Colonic mucosa (tissue), 4 donors: Measurements from ENCODE around the gene DIAPH3. TPM values are rescaled to one million over a fixed set of nuclear protein-coding genes. Genes with fewer than 3 reads are reported as not detected.

ENCODE experiments used
- DNase-seq: peaks from one replicate; pipeline ENCODE4 v3.0.0-alpha.2; 2020
- H3K27ac ChIP-seq: fragments of 200-600 bp; one replicate; pipeline ENCODE4 v1.8.0; 2021
- H3K27me3 ChIP-seq: fragments of 200-600 bp; one replicate; pipeline ENCODE4 v1.8.0; 2021
- H3K36me3 ChIP-seq: fragments of 200-600 bp; one replicate; pipeline ENCODE4 v1.8.0; 2021
- H3K4me1 ChIP-seq: fragments of 200-600 bp; one replicate; pipeline ENCODE4 v1.8.0; 2021; ENCODE audit warnings: mild to moderate bottlenecking
- H3K4me3 ChIP-seq: fragments of 200-600 bp; one replicate; pipeline ENCODE4 v1.8.0; 2021
- H3K9ac ChIP-seq, 2 donors: one replicate each; pipeline ENCODE4 v1.7.0; 2013; ENCODE audit warnings: control low read depth in 2 of 2, low read depth in 2 of 2, low read length in 2 of 2
- H3K9me3 ChIP-seq: fragments of 200-600 bp; one replicate; pipeline ENCODE4 v1.8.0; 2021
- intact Hi-C: fragments of 100-400 bp; cut with DNase I; formaldehyde crosslinking; loops from one replicate; pipeline ENCODE4 v1.14.1; 2022
- total RNA-seq, 2 donors: library from RNA; stranded (reverse); fragmentation: NEBNext Ultra II Directional in 1 of 2; extraction: Animal tissue kit (Norgen Biotek cat#: 25700) in 1 of 2; gene quantifications; one replicate each; pipeline ENCODE4 v1.2.1, GENCODE V29; 2021
- TF ChIP-seq, protein P1 (sequence below): fragments of 200-600 bp; IDR thresholded peaks from one replicate; pipeline ENCODE4 v1.8.0; 2022; ENCODE audit warnings: antibody characterized with exemption, mild to moderate bottlenecking
- donor health status: healthy.
- donor health status: DM: no; HTN: no; CAD: no.
- donor health status: DM: no; HTN: no; CAD: no.

DIAPH3 gene
- total RNA-seq, 2 donors from 2014 or later: 5.1 to 14.5 TPM

- no peak overlapping the region for H3K9ac ChIP-seq
- TF ChIP-seq, protein P1, sequence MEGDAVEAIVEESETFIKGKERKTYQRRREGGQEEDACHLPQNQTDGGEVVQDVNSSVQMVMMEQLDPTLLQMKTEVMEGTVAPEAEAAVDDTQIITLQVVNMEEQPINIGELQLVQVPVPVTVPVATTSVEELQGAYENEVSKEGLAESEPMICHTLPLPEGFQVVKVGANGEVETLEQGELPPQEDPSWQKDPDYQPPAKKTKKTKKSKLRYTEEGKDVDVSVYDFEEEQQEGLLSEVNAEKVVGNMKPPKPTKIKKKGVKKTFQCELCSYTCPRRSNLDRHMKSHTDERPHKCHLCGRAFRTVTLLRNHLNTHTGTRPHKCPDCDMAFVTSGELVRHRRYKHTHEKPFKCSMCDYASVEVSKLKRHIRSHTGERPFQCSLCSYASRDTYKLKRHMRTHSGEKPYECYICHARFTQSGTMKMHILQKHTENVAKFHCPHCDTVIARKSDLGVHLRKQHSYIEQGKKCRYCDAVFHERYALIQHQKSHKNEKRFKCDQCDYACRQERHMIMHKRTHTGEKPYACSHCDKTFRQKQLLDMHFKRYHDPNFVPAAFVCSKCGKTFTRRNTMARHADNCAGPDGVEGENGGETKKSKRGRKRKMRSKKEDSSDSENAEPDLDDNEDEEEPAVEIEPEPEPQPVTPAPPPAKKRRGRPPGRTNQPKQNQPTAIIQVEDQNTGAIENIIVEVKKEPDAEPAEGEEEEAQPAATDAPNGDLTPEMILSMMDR: no peak
- no peaks in the 10 kb centered on the region for H3K9me3 ChIP-seq
- intact Hi-C loops: no loop called here
- no peaks in the 10 kb centered on the region for H3K4me1 ChIP-seq
- H3K27me3 ChIP-seq: no peaks in the 10 kb centered on the region
- no peak overlapping the region for H3K27ac ChIP-seq
- no peaks in the 10 kb centered on the region for H3K36me3 ChIP-seq
- DNase-seq: no peak
- H3K4me3 ChIP-seq: no peak overlapping the region
Observed at GRCh38 chr13:59664586-59664985, 499.1 kb downstream of the DIAPH3 start.

GRCh38 chr13:59663707-59664106 lies 500.0 kb downstream of the DIAPH3 start:
- intact Hi-C loops: no loop called here
- no peak overlapping the region for H3K9ac ChIP-seq
- H3K4me3 ChIP-seq: no peak overlapping the region
- no peaks in the 10 kb centered on the region for H3K9me3 ChIP-seq
- TF ChIP-seq, protein P1: no peak
- no peaks in the 10 kb centered on the region for H3K27me3 ChIP-seq
- no peak for DNase-seq
- H3K27ac ChIP-seq: no peak overlapping the region
- H3K4me1 ChIP-seq: no peaks in the 10 kb centered on the region
- H3K36me3 ChIP-seq: no peaks in the 10 kb centered on the region

GRCh38 chr13:59660582-59660981 lies 503.1 kb downstream of the DIAPH3 start:
- H3K36me3 ChIP-seq: no peaks in the 10 kb centered on the region
- H3K4me3 ChIP-seq: no peak overlapping the region
- no peaks in the 10 kb centered on the region for H3K4me1 ChIP-seq
- TF ChIP-seq, protein P1: no peak
- H3K9ac ChIP-seq: no peak overlapping the region
- DNase-seq: no peak
- no peaks in the 10 kb centered on the region for H3K9me3 ChIP-seq
- no peaks in the 10 kb centered on the region for H3K27me3 ChIP-seq
- intact Hi-C loops: no loop called here
- H3K27ac ChIP-seq: no peak overlapping the region

GRCh38 chr13:59659981-59660380 lies 503.7 kb downstream of the DIAPH3 start:
- H3K4me1 ChIP-seq: no peaks in the 10 kb centered on the region
- H3K9ac ChIP-seq: no peak overlapping the region
- no peaks in the 10 kb centered on the region for H3K36me3 ChIP-seq
- intact Hi-C loops: no loop called here
- H3K9me3 ChIP-seq: no peaks in the 10 kb centered on the region
- DNase-seq: no peak
- TF ChIP-seq, protein P1: no peak
- no peaks in the 10 kb centered on the region for H3K27me3 ChIP-seq
- no peak overlapping the region for H3K27ac ChIP-seq
- no peak overlapping the region for H3K4me3 ChIP-seq

GRCh38 chr13:59658738-59659330 lies 504.9 kb downstream of the DIAPH3 start:
- no peaks in the 10 kb centered on the region for H3K36me3 ChIP-seq
- no peak for DNase-seq
- intact Hi-C loops: no loop called here
- no peaks in the 10 kb centered on the region for H3K9me3 ChIP-seq
- no peak overlapping the region for H3K4me3 ChIP-seq
- H3K9ac ChIP-seq: no peak overlapping the region
- TF ChIP-seq, protein P1: no peak
- no peaks in the 10 kb centered on the region for H3K27me3 ChIP-seq
- no peak overlapping the region for H3K27ac ChIP-seq
- H3K4me1 ChIP-seq: no peaks in the 10 kb centered on the region
